ENCODE data around the gene MCF2L.

MCF2L gene

DNA sequence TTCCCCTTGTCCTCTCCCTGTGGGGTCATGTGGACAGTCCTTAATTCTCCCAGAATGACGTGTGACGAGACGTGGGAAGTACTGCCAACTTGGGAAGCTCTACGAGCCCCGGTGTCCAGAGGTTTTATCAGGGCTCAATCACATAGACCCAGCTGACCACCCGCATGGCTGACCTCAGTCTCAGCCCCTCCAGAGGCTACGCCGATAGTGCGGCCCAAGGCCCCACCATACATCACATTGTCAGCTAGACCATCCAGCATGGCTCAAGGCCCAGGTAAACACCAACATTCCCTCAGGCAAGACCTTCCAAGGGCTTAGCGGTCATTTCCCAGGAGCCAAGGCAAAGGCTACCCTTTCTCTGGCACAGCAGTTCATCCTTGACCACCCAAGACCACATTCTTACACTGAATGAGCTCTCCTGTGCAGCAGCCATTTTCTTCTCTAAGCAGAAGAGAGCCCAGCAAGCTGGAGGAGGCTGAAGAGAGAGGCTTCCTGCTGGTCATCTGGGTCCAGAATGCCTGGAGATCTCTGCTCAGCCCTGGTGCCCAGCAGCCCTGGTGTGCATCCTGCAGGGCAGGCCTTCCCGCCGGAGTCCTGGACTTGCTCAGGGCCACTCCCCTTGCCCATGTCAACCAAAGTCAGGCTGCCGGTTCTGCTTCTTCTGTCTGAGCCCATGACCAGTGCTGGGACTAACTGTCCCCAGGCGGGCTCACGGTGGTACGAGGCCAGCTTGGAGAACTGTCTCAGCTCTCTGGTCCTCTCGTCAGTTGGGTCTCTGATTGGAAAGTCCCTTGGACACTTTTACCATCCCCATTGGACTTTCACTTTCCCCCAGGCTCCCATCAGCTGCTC lies 145.7 kb downstream of the MCF2L start:
- TF ChIP-seq, protein P1, sequence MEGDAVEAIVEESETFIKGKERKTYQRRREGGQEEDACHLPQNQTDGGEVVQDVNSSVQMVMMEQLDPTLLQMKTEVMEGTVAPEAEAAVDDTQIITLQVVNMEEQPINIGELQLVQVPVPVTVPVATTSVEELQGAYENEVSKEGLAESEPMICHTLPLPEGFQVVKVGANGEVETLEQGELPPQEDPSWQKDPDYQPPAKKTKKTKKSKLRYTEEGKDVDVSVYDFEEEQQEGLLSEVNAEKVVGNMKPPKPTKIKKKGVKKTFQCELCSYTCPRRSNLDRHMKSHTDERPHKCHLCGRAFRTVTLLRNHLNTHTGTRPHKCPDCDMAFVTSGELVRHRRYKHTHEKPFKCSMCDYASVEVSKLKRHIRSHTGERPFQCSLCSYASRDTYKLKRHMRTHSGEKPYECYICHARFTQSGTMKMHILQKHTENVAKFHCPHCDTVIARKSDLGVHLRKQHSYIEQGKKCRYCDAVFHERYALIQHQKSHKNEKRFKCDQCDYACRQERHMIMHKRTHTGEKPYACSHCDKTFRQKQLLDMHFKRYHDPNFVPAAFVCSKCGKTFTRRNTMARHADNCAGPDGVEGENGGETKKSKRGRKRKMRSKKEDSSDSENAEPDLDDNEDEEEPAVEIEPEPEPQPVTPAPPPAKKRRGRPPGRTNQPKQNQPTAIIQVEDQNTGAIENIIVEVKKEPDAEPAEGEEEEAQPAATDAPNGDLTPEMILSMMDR (IDR thresholded peaks at IDR 0.05; ENCODE audit: control insufficient read depth, insufficient read depth, low read depth, low read length, missing control alignments): no peak
- DNase-seq (ENCODE audit: low read depth): no peak
- H3K4me3 ChIP-seq (ENCODE audit: control insufficient read depth, low read depth, low read length): no peak overlapping the region

DNA sequence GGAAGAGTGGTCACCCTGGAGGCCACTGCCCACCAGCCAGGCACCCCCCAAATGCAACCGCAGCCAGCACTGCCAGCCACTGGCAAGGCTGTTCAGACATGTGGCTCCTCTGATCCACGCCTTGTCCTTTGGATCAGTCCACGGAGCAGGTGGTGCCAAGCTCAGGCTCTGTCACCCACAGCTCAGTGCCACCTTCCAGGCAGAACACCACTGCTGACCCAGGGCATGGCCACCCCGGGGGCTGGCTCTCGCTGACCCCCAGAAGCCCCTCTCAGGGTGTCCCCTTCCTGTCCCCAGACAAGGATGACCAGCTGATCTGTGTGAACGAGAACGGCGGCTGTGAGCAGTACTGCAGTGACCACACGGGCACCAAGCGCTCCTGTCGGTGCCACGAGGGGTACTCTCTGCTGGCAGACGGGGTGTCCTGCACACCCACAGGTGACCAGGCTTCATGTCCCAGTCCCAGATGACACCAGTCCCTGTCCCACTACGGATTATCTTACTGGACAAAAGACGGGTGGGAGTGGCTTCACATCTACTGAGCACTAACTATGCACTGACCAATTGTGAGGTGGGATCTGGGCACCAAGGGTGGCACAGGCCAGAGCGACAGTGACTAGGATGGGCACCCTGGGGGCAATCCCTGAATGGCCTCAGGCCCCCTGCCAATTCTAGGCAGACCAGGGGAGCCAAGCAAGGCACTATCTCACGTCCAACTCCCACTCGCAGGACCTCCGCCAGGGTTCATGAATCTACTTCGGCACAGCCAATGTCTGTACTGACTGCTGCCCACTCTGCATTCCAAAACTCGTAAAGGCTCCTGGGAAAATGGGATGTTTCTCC lies 146.6 kb downstream of the MCF2L start:
- no peak for DNase-seq (ENCODE audit: low read depth)
- H3K4me3 ChIP-seq (ENCODE audit: control insufficient read depth, low read depth, low read length): no peak overlapping the region
- TF ChIP-seq, protein P1 (IDR thresholded peaks at IDR 0.05; ENCODE audit: control insufficient read depth, insufficient read depth, low read depth, low read length, missing control alignments): no peak

DNA sequence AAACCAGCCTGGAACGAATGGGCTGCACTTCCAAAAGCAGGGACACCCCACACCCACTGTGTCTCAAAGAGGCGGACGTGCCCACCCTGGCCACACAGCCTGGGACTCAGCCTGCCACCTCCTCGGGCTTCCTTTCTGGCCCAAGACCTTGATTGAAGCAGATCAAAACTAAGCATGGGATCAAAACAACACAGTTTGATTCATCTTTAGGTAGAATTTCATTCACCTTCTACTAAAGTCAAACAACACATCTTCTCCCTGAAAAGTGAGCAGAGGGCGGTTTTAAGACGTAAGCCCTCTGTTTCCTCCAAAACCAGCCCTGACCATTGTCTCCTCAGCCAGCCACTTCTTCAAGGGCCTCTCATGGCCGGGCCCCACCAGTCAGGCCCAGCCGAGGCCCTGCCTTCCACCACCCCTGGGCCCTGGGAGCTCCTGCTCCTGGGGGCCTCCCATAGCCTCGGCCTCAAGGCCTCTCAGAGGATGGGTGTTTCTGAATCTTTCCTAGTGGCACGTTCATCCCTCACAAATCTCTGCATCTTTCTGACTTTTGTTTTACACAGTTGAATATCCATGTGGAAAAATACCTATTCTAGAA lies 147.3 kb downstream of the MCF2L start:
- TF ChIP-seq, protein P1 (IDR thresholded peaks at IDR 0.05; ENCODE audit: control insufficient read depth, insufficient read depth, low read depth, low read length, missing control alignments): no peak
- H3K4me3 ChIP-seq (ENCODE audit: control insufficient read depth, low read depth, low read length): no peak overlapping the region
- no peak for DNase-seq (ENCODE audit: low read depth)

DNA sequence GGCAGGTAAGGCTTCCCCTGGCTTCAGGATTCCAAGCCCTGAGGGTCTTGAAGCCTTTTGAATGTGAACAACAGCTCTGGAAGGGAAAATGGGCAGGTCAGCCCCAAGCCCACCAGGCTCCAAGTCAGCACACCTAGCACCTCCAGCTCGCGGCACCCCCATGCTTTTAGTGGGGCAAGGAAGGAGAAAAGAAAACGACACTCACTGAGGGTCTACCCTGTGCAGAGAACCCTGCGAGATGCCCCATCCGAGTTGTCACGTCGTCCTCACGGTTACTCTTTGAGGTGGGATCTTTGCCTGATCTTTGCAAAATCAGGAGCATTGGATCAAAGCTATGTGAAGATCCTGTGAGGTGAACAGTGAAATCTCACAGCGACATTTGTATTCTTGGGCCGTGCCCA lies 147.9 kb downstream of the MCF2L start:
- DNase-seq (ENCODE audit: low read depth): no peak
- TF ChIP-seq, protein P1 (IDR thresholded peaks at IDR 0.05; ENCODE audit: control insufficient read depth, insufficient read depth, low read depth, low read length, missing control alignments): no peak
- no peak overlapping the region for H3K4me3 ChIP-seq (ENCODE audit: control insufficient read depth, low read depth, low read length)

DNA sequence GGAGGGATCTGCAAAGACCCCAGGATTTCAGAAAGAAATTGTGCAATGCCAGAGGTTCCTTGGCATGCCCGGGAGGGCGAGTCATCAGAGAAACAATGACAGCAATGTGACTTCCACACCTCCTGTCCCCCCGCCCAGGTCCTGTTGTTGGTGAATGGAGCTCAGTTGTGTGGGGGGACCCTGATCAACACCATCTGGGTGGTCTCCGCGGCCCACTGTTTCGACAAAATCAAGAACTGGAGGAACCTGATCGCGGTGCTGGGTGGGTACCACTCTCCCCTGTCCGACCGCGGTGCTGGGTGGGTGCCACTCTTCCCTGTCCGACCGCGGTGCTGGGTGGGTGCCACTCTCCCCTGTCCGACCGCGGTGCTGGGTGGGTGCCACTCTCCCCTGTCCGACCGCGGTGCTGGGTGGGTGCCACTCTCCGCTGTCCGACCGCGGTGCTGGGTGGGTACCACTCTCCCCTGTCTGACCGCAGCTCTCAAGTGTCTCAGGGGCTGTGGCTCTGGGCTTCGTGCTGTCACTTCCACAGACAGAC lies 148.4 kb downstream of the MCF2L start:
- TF ChIP-seq, protein P1 (IDR thresholded peaks at IDR 0.05; ENCODE audit: control insufficient read depth, insufficient read depth, low read depth, low read length, missing control alignments): no peak
- no peak overlapping the region for H3K4me3 ChIP-seq (ENCODE audit: control insufficient read depth, low read depth, low read length)
- no peak for DNase-seq (ENCODE audit: low read depth)

DNA sequence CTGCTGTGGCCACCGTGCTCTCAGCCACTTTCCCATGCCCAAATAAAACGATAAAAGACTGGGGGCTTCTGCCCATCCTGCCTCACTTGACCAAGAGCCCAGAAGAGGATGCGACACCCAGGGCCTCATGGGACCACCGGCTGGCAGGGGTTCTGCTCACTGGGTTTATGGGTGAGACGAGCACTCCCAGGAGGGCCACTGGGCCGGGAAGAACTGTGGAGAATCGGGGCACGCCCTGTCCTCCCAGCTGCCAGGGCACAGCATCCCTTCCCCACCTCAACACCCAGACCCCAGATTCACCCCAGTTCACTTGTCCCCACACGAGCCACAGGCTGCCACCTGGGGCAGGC lies 148.9 kb downstream of the MCF2L start:
- no peak for DNase-seq (ENCODE audit: low read depth)
- H3K4me3 ChIP-seq (ENCODE audit: control insufficient read depth, low read depth, low read length): no peak overlapping the region
- TF ChIP-seq, protein P1 (IDR thresholded peaks at IDR 0.05; ENCODE audit: control insufficient read depth, insufficient read depth, low read depth, low read length, missing control alignments): no peak
